WTC11 (cell line): ENCODE results near the gene NPAS1.

Experiments
- ELF4 ChIP-seq: sonication (generic); formaldehyde crosslinking; IDR thresholded peaks from 2 replicates; pipeline ENCODE4 v1.8.1; 2022; ENCODE audit warnings: low read depth, mild to moderate bottlenecking, moderate library complexity, missing genetic modification reagents
- ETV6 ChIP-seq: sonication (generic); formaldehyde crosslinking; IDR thresholded peaks from 2 replicates; pipeline ENCODE4 v1.8.1; 2022; ENCODE audit warnings: mild to moderate bottlenecking, missing genetic modification reagents
- HMGA2 ChIP-seq: fragments of 250-450 bp; sonication (Bioruptor Pico); IDR thresholded peaks from 2 replicates; pipeline ENCODE4 v1.4.0; 2021; ENCODE audit warnings: mild to moderate bottlenecking, moderate library complexity
- JAZF1 ChIP-seq: fragments of 250-450 bp; sonication (Bioruptor Pico); IDR thresholded peaks from 2 replicates; pipeline ENCODE4 v1.9.0; 2021; ENCODE audit warnings: moderate library complexity, mild to moderate bottlenecking, inconsistent platforms
- MYBL2 ChIP-seq: sonication (generic); formaldehyde crosslinking; IDR thresholded peaks from 2 replicates; pipeline ENCODE4 v1.8.1; 2023; ENCODE audit warnings: mild to moderate bottlenecking, moderate library complexity, missing genetic modification reagents
- NR2C2 ChIP-seq: sonication (generic); formaldehyde crosslinking; IDR thresholded peaks from 2 replicates; pipeline ENCODE4 v1.8.0; 2022; ENCODE audit warnings: mild to moderate bottlenecking, missing genetic modification reagents
- SMAD4 ChIP-seq: sonication (generic); formaldehyde crosslinking; IDR thresholded peaks from 2 replicates; pipeline ENCODE4 v1.8.0; 2022; ENCODE audit warnings: mild to moderate bottlenecking, missing genetic modification reagents
- SP1 ChIP-seq: sonication (generic); formaldehyde crosslinking; conservative IDR thresholded peaks from 2 replicates; pipeline ENCODE4 v1.8.1; 2022; ENCODE audit warnings: missing genetic modification reagents
- TF ChIP-seq, protein P1 (sequence below): sonication (generic); formaldehyde crosslinking; IDR thresholded peaks from 2 replicates; pipeline ENCODE4 v1.8.0; 2022; ENCODE audit warnings: mild to moderate bottlenecking, missing genetic modification reagents
- TF ChIP-seq, protein P2 (sequence below): fragments of 200-600 bp; IDR thresholded peaks from 2 replicates; pipeline ENCODE4 v1.8.0; 2022; ENCODE audit warnings: antibody characterized with exemption
- TF ChIP-seq, protein P3 (sequence below): sonication (generic); formaldehyde crosslinking; IDR thresholded peaks from 2 replicates; pipeline ENCODE4 v1.8.0; 2022; ENCODE audit warnings: missing genetic modification reagents
- TF ChIP-seq, protein P4 (sequence below): sonication (generic); formaldehyde crosslinking; IDR thresholded peaks from 2 replicates; pipeline ENCODE4 v1.8.1; 2023; ENCODE audit warnings: mild to moderate bottlenecking, missing genetic modification reagents, borderline replicate concordance
- TF ChIP-seq, protein P5 (sequence below): sonication (generic); formaldehyde crosslinking; IDR thresholded peaks from 2 replicates; pipeline ENCODE4 v1.8.0; 2023; ENCODE audit warnings: missing genetic modification reagents

DNA sequence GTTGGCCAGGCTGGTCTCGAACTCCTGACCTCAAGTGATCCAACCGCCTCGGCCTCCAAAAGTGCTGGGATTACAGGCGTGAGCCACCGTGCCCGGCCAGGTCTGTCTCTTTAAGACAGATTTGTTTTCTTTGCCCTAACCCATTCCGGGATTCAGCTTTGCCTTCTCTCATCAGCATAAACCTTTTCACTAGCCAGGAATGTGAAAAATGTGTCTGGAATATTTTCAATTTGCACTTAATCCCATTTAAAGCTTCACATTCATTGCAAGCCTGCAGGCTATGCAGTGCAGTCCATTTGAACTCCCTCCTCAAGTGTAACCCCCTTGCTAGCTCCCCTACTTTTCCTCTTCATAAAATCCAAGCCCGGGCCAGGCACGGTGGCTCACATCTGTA is 29.7 kb downstream of the NPAS1 start:
- TF ChIP-seq, protein P1, sequence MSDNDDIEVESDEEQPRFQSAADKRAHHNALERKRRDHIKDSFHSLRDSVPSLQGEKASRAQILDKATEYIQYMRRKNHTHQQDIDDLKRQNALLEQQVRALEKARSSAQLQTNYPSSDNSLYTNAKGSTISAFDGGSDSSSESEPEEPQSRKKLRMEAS (CRISPR knock-in tag), result no peak
- TF ChIP-seq MYBL2 (CRISPR knock-in tag), result no peak
- TF ChIP-seq HMGA2, result no peak
- TF ChIP-seq, protein P2, sequence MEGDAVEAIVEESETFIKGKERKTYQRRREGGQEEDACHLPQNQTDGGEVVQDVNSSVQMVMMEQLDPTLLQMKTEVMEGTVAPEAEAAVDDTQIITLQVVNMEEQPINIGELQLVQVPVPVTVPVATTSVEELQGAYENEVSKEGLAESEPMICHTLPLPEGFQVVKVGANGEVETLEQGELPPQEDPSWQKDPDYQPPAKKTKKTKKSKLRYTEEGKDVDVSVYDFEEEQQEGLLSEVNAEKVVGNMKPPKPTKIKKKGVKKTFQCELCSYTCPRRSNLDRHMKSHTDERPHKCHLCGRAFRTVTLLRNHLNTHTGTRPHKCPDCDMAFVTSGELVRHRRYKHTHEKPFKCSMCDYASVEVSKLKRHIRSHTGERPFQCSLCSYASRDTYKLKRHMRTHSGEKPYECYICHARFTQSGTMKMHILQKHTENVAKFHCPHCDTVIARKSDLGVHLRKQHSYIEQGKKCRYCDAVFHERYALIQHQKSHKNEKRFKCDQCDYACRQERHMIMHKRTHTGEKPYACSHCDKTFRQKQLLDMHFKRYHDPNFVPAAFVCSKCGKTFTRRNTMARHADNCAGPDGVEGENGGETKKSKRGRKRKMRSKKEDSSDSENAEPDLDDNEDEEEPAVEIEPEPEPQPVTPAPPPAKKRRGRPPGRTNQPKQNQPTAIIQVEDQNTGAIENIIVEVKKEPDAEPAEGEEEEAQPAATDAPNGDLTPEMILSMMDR, result no peak
- no peak for TF ChIP-seq SMAD4 (CRISPR knock-in tag)
- TF ChIP-seq NR2C2, result no peak
- no peak for TF ChIP-seq JAZF1 (CRISPR knock-in tag)
- TF ChIP-seq SP1 (CRISPR knock-in tag), result no peak
- no peak for TF ChIP-seq ELF4 (CRISPR knock-in tag)
- no peak for TF ChIP-seq ETV6 (CRISPR knock-in tag)
- TF ChIP-seq, protein P3, sequence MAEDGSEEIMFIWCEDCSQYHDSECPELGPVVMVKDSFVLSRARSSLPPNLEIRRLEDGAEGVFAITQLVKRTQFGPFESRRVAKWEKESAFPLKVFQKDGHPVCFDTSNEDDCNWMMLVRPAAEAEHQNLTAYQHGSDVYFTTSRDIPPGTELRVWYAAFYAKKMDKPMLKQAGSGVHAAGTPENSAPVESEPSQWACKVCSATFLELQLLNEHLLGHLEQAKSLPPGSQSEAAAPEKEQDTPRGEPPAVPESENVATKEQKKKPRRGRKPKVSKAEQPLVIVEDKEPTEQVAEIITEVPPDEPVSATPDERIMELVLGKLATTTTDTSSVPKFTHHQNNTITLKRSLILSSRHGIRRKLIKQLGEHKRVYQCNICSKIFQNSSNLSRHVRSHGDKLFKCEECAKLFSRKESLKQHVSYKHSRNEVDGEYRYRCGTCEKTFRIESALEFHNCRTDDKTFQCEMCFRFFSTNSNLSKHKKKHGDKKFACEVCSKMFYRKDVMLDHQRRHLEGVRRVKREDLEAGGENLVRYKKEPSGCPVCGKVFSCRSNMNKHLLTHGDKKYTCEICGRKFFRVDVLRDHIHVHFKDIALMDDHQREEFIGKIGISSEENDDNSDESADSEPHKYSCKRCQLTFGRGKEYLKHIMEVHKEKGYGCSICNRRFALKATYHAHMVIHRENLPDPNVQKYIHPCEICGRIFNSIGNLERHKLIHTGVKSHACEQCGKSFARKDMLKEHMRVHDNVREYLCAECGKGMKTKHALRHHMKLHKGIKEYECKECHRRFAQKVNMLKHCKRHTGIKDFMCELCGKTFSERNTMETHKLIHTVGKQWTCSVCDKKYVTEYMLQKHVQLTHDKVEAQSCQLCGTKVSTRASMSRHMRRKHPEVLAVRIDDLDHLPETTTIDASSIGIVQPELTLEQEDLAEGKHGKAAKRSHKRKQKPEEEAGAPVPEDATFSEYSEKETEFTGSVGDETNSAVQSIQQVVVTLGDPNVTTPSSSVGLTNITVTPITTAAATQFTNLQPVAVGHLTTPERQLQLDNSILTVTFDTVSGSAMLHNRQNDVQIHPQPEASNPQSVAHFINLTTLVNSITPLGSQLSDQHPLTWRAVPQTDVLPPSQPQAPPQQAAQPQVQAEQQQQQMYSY, result no peak
- TF ChIP-seq, protein P4, sequence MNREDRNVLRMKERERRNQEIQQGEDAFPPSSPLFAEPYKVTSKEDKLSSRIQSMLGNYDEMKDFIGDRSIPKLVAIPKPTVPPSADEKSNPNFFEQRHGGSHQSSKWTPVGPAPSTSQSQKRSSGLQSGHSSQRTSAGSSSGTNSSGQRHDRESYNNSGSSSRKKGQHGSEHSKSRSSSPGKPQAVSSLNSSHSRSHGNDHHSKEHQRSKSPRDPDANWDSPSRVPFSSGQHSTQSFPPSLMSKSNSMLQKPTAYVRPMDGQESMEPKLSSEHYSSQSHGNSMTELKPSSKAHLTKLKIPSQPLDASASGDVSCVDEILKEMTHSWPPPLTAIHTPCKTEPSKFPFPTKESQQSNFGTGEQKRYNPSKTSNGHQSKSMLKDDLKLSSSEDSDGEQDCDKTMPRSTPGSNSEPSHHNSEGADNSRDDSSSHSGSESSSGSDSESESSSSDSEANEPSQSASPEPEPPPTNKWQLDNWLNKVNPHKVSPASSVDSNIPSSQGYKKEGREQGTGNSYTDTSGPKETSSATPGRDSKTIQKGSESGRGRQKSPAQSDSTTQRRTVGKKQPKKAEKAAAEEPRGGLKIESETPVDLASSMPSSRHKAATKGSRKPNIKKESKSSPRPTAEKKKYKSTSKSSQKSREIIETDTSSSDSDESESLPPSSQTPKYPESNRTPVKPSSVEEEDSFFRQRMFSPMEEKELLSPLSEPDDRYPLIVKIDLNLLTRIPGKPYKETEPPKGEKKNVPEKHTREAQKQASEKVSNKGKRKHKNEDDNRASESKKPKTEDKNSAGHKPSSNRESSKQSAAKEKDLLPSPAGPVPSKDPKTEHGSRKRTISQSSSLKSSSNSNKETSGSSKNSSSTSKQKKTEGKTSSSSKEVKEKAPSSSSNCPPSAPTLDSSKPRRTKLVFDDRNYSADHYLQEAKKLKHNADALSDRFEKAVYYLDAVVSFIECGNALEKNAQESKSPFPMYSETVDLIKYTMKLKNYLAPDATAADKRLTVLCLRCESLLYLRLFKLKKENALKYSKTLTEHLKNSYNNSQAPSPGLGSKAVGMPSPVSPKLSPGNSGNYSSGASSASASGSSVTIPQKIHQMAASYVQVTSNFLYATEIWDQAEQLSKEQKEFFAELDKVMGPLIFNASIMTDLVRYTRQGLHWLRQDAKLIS (CRISPR knock-in tag), result no peak
- TF ChIP-seq, protein P5, sequence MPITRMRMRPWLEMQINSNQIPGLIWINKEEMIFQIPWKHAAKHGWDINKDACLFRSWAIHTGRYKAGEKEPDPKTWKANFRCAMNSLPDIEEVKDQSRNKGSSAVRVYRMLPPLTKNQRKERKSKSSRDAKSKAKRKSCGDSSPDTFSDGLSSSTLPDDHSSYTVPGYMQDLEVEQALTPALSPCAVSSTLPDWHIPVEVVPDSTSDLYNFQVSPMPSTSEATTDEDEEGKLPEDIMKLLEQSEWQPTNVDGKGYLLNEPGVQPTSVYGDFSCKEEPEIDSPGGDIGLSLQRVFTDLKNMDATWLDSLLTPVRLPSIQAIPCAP (CRISPR knock-in tag), result no peak
